Trophoblast cell (in vitro differentiated cells and primary cell): ENCODE data around the gene SULT1C4.
A peak's percentile ranks its signal among the peaks of the same experiment; 100 is the strongest.

Source experiments
- DNase-seq, 2 donors: peaks; one replicate each; pipeline ENCODE4 v3.0.0-alpha.2; 2016
- H2AFZ ChIP-seq: 2 replicates; pipeline ENCODE4 v1.6.1; 2013; ENCODE audit warnings: low read length, moderate library complexity, mild to moderate bottlenecking; ENCODE audit not compliant: insufficient read depth, poor library complexity
- H2AK5ac ChIP-seq: 2 replicates; pipeline ENCODE4 v1.6.1; 2013; ENCODE audit warnings: mild to moderate bottlenecking, low read length
- H2BK120ac ChIP-seq: 2 replicates; pipeline ENCODE4 v1.6.1; 2013; ENCODE audit warnings: low read length, mild to moderate bottlenecking, moderate library complexity; ENCODE audit not compliant: insufficient read depth, poor library complexity
- H2BK12ac ChIP-seq: 2 replicates; pipeline ENCODE4 v1.6.1; 2013; ENCODE audit warnings: mild to moderate bottlenecking, low read length, moderate library complexity
- H2BK5ac ChIP-seq: 2 replicates; pipeline ENCODE4 v1.6.1; 2013; ENCODE audit warnings: low read length, low read depth, moderate library complexity, mild to moderate bottlenecking; ENCODE audit not compliant: poor library complexity
- H3K14ac ChIP-seq: 2 replicates; pipeline ENCODE4 v1.6.1; 2013; ENCODE audit warnings: mild to moderate bottlenecking, low read length
- H3K18ac ChIP-seq: 2 replicates; pipeline ENCODE4 v1.6.1; 2013; ENCODE audit warnings: mild to moderate bottlenecking, low read length
- H3K23ac ChIP-seq: 2 replicates; pipeline ENCODE4 v1.6.1; 2013; ENCODE audit warnings: low read length
- H3K27ac ChIP-seq: 2 replicates; pipeline ENCODE4 v1.5.1; 2013; ENCODE audit warnings: low read depth, mild to moderate bottlenecking, inconsistent platforms, low read length, moderate library complexity
- H3K27me3 ChIP-seq: 2 replicates; pipeline ENCODE4 v1.6.1; 2013; ENCODE audit warnings: inconsistent platforms, mild to moderate bottlenecking, low read length, moderate library complexity; ENCODE audit not compliant: insufficient read depth
- H3K36me3 ChIP-seq, 2 experiments: 1 replicate in 1 of 2; 2 replicates in 1 of 2; pipeline ENCODE4 v1.6.1; 2013; ENCODE audit warnings: low read length in 2 of 2, mild to moderate bottlenecking in 2 of 2, moderate library complexity in 1 of 2; ENCODE audit not compliant: insufficient read depth in 2 of 2, control insufficient read depth in 1 of 2
- H3K4ac ChIP-seq: 2 replicates; pipeline ENCODE4 v1.6.1; 2013; ENCODE audit warnings: low read depth, mild to moderate bottlenecking, low read length, moderate library complexity
- H3K4me1 ChIP-seq, 2 experiments: 1 replicate in 1 of 2; 2 replicates in 1 of 2; pipeline ENCODE4 v1.6.1; 2013; ENCODE audit warnings: low read length in 2 of 2, mild to moderate bottlenecking in 2 of 2, moderate library complexity in 1 of 2; ENCODE audit not compliant: insufficient read depth in 2 of 2, control insufficient read depth in 1 of 2
- H3K4me2 ChIP-seq: 2 replicates; pipeline ENCODE4 v1.6.1; 2013; ENCODE audit warnings: inconsistent platforms, mild to moderate bottlenecking, low read length, moderate library complexity
- H3K4me3 ChIP-seq: 2 replicates; pipeline ENCODE4 v1.5.1; 2013; ENCODE audit warnings: mild to moderate bottlenecking, low read depth, low read length, inconsistent platforms
- H3K79me1 ChIP-seq: one replicate; pipeline ENCODE4 v1.6.1; 2013; ENCODE audit warnings: low read length
- H3K79me2 ChIP-seq: 2 replicates; pipeline ENCODE4 v1.6.1; 2013; ENCODE audit warnings: low read length, mild to moderate bottlenecking; ENCODE audit not compliant: control insufficient read depth, insufficient read depth, poor library complexity
- H3K9ac ChIP-seq: 2 replicates; pipeline ENCODE4 v1.6.1; 2013; ENCODE audit warnings: mild to moderate bottlenecking, low read length
- H3K9me3 ChIP-seq: 2 replicates; pipeline ENCODE4 v1.6.1; 2013; ENCODE audit warnings: low read depth, mild to moderate bottlenecking, control low read depth, inconsistent platforms, low read length; ENCODE audit not compliant: insufficient read depth
- H4K12ac ChIP-seq: 2 replicates; pipeline ENCODE4 v1.6.1; 2013; ENCODE audit warnings: low read depth, mild to moderate bottlenecking, low read length, moderate library complexity
- H4K8ac ChIP-seq: 2 replicates; pipeline ENCODE4 v1.6.1; 2013; ENCODE audit warnings: low read depth, mild to moderate bottlenecking, low read length, moderate library complexity
- H4K91ac ChIP-seq: one replicate; pipeline ENCODE4 v1.6.1; 2013; ENCODE audit warnings: low read depth, mild to moderate bottlenecking, low read length, moderate library complexity
- WGBS: extraction: QIAGEN DNeasy Blood & Tissue Kit; methylation state at CpG from one replicate; pipeline ENCODE4 v1.1.7; 2013; ENCODE audit warnings: missing lambda C conversion rate; ENCODE audit not compliant: insufficient read length, insufficient coverage; ENCODE audit errors: extremely low coverage; 5-methylcytosine and 5-hydroxymethylcytosine counted together

Gene SULT1C4

DNA sequence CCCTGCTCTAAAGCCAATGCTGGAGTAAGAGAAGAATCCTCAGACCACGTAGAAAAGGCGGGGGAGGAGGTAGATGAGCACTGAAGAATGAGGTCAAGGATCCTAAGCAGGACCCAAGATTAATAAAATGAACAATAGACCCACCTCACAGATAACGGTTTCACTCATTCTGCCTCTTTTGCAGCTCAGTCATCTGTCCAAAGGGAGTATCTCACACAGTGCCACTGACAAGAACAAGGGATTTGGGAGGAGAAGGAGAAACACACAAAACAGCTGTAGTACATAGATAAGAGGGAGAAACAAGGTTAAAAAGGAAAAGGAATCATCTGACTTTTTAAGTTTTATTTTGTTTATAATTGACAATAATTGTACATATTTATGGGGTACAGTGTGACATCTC lies 30.9 kb upstream of the SULT1C4 start:
- H3K79me2 ChIP-seq: no peaks in the 10 kb centered on the region
- H3K4me2 ChIP-seq: no peak overlapping the region
- H3K9ac ChIP-seq: no peak overlapping the region
- H3K36me3 ChIP-seq: no peaks in the 10 kb centered on the region
- no peak overlapping the region for H3K4ac ChIP-seq
- no peaks in the 10 kb centered on the region for H3K9me3 ChIP-seq
- H3K27me3 ChIP-seq: no peaks in the 10 kb centered on the region
- H4K12ac ChIP-seq: no peak overlapping the region
- no peak overlapping the region for H2AK5ac ChIP-seq
- no peak overlapping the region for H3K27ac ChIP-seq
- no peak overlapping the region for H3K23ac ChIP-seq
- no peak overlapping the region for H4K8ac ChIP-seq
- no peaks in the 10 kb centered on the region for H3K79me1 ChIP-seq
- DNase-seq: no peak
- H3K4me1 ChIP-seq: no peaks in the 10 kb centered on the region
- WGBS: no CpG with 5 or more reads among the region's 3 CpGs
- no peak overlapping the region for H3K14ac ChIP-seq
- H3K4me3 ChIP-seq: no peak overlapping the region
- no peak overlapping the region for H2BK12ac ChIP-seq
- H4K91ac ChIP-seq: no peak overlapping the region
- no peak overlapping the region for H2BK120ac ChIP-seq
- H2AFZ ChIP-seq: no peak overlapping the region
- H2BK5ac ChIP-seq: no peak overlapping the region
- no peak overlapping the region for H3K18ac ChIP-seq

- Histone ChIP-seq H3K4me3 (no peak overlapping the region), H2AK5ac (no peak overlapping the region), H3K9me3 (no peaks in the 10 kb centered on the region), H4K91ac (no peak overlapping the region), H2AFZ (no peak overlapping the region), H2BK12ac (no peak overlapping the region), H3K4me1 (no peaks in the 10 kb centered on the region), H3K79me2 (no peaks in the 10 kb centered on the region), H3K27me3 (no peaks in the 10 kb centered on the region), H3K18ac (no peak overlapping the region), H4K8ac (no peak overlapping the region), H3K79me1 (no peaks in the 10 kb centered on the region), H3K9ac (no peak overlapping the region), H3K4me2 (no peak overlapping the region), H2BK5ac (no peak overlapping the region), H3K23ac (no peak overlapping the region), H3K27ac (no peak overlapping the region), H3K14ac (no peak overlapping the region), H2BK120ac (no peak overlapping the region), H3K4ac (no peak overlapping the region), H3K36me3 (no peaks in the 10 kb centered on the region), H4K12ac (no peak overlapping the region)
- WGBS: no CpG with 5 or more reads among the region's 3 CpGs
- no peak for DNase-seq
Observed at GRCh38 chr2:108347786-108348185, 30.0 kb upstream of the SULT1C4 start.

DNA sequence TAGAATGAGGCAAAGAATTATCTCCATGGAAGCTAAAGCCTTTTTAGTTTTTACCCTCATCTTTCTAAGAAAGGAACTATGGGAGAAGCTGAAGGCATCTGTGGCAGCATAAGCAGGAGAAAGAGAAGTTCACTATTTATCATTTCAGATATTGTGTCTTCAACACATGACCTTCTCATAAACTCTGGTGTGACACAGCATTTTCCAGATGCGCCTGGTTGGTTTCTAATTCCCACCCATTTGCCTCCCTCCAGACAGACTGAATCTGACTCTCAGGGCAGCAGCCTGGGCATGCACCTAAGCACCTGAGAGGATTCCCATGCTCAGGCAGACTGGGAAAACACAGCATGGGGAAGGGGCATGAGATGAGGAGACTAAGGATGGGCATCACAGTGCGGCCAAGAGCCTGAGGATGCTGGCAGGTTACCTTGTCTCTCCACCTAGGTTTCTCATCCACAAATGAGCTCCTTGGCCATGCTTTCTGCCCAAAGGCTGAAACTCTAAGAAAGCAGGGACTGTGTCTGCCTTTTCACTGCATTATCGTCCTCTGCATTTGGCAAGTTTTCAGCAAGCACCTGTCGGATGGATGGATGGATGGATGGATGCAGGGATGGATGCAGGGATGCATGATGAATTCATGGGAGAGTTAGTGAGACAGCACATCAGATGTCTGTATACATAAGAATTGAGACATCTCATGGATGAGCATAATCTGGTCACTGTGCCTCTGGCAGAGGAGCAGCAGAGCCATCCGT lies 28.8 kb upstream of the SULT1C4 start:
- Histone ChIP-seq H3K4me3 (no peak overlapping the region), H4K8ac (no peak overlapping the region), H3K9ac (no peak overlapping the region), H3K4ac (no peak overlapping the region), H2BK120ac (no peak overlapping the region), H2BK5ac (no peak overlapping the region), H2AFZ (no peak overlapping the region), H3K36me3 (no peaks in the 10 kb centered on the region), H3K9me3 (no peaks in the 10 kb centered on the region), H3K79me2 (no peaks in the 10 kb centered on the region), H3K4me2 (no peak overlapping the region), H3K79me1 (no peaks in the 10 kb centered on the region), H2BK12ac (no peak overlapping the region), H3K4me1 (no peaks in the 10 kb centered on the region), H3K27ac (no peak overlapping the region), H3K14ac (no peak overlapping the region), H3K18ac (no peak overlapping the region), H4K12ac (no peak overlapping the region), H4K91ac (no peak overlapping the region), H2AK5ac (no peak overlapping the region), H3K23ac (peak overlapping the region; percentile 45), H3K27me3 (no peaks in the 10 kb centered on the region)
- WGBS: no CpG with 5 or more reads among the region's 5 CpGs
- no peak for DNase-seq

DNA sequence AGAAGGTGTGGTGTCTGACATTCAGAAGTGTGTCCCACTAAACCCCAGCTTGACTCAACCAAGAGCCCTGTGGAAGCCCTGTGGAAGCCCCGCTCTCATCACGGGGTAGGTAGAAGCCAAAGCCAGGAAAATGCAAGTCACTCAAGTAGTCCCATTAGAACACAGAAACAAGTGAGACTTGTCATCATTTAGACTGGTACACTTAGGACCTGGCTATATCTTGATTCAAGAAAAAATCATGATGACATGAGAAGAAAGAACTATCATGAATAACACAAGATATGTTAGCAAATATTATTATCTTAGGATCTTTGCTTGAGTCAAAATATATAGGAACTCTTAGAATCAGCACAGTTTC lies 28.2 kb upstream of the SULT1C4 start:
- no peaks in the 10 kb centered on the region for H3K79me1 ChIP-seq
- no peak overlapping the region for H4K12ac ChIP-seq
- no peak overlapping the region for H4K91ac ChIP-seq
- no peak overlapping the region for H3K4ac ChIP-seq
- no CpG with 5 or more reads among the region's 2 CpGs for WGBS
- no peaks in the 10 kb centered on the region for H3K4me1 ChIP-seq
- H3K27me3 ChIP-seq: no peaks in the 10 kb centered on the region
- H2BK12ac ChIP-seq: no peak overlapping the region
- no peak overlapping the region for H3K4me3 ChIP-seq
- H4K8ac ChIP-seq: no peak overlapping the region
- no peak for DNase-seq
- no peak overlapping the region for H3K18ac ChIP-seq
- H2AK5ac ChIP-seq: no peak overlapping the region
- H3K9ac ChIP-seq: no peak overlapping the region
- no peak overlapping the region for H2BK120ac ChIP-seq
- no peak overlapping the region for H3K14ac ChIP-seq
- no peaks in the 10 kb centered on the region for H3K79me2 ChIP-seq
- no peak overlapping the region for H3K4me2 ChIP-seq
- H3K27ac ChIP-seq: no peak overlapping the region
- no peaks in the 10 kb centered on the region for H3K9me3 ChIP-seq
- H2AFZ ChIP-seq: no peak overlapping the region
- H3K36me3 ChIP-seq: no peaks in the 10 kb centered on the region
- H2BK5ac ChIP-seq: no peak overlapping the region
- H3K23ac ChIP-seq: no peak overlapping the region
